Renal cortex interstitium (tissue), 11 donors: ENCODE results near the gene PBRM1. TPM values are rescaled to one million over a fixed set of nuclear protein-coding genes. Genes with fewer than 3 reads are reported as not detected.

Experiments
- DNase-seq, 11 donors: peaks; one replicate each; pipeline ENCODE4 v3.0.0-alpha.2; 2013; ENCODE audit warnings: low read depth in 9 of 11, low spot score in 4 of 11; ENCODE audit errors: extremely low read depth in 1 of 11
- polyA plus RNA-seq, 3 donors: library from polyadenylated mRNA; unstranded; fragments of 120-200 nt; gene quantifications; one replicate each; pipeline ENCODE4 v1.2.1, GENCODE V29; 2013; ENCODE audit not compliant: insufficient read length in 3 of 3

The PBRM1 gene
- polyA plus RNA-seq, 3 donors = 56.3 to 65.6 (median 64.0) TPM

DNA sequence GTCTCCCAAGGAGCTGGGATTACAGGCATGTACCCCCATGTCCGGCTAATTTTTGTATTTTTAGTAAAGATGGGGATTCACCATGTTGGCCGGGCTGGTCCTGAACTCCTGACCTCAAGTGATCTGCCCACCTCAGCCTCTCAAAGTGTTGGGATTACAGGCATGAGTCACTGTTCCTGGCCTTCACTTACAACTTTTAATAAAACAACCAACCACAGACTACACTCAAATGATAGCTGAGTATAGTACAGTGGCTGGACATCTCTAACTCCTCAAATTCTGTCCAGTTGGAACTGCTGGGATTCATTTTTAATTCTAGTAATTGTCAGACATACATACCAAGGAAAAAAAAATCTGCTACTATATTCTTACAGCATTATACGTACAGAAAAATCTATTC is 71.0 kb downstream of the PBRM1 start:
- no peak for DNase-seq

DNA sequence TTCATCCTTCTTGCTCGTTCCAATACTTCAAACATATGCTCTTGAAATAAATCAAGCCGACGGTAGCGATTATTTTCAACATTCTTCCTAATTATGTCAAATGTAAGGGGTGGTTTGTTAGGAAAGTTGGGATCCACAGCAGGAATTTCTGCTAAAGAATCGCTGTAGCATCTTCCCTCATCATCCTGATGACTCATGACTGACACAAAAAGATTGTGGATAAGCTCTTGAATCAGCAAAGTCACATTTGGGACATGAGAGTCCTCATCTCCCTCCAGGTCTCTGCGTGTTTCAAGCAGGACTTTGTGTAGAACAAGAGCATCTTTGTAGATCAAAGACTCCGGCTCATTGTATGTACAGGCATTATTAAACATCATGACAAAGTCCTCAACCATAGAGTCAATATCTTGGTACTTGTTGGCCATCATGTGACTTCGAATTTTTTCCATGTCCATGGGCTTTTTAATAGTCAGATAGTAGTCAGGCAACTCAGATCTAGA is 76.3 kb downstream of the PBRM1 start:
- DNase-seq = no peak

DNA sequence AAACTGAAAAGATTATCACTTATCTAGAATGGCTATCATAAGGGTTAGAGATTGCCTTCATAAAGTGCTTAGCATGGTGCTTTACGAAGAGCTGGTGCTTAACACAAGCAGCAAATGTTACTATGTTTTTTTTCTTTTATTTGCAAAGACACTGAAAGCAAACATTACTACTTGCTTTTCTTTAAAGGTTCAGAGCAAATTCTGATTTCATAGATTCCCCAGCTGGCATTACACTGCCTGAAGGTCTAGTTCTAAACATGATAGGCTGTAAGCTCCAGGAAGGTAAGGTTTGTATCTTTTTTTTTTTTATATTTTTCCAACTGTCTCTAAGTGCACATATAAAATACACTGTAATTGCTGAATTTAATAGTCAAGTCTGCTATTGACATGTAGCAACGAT is 77.4 kb downstream of the PBRM1 start:
- no peak for DNase-seq

DNA sequence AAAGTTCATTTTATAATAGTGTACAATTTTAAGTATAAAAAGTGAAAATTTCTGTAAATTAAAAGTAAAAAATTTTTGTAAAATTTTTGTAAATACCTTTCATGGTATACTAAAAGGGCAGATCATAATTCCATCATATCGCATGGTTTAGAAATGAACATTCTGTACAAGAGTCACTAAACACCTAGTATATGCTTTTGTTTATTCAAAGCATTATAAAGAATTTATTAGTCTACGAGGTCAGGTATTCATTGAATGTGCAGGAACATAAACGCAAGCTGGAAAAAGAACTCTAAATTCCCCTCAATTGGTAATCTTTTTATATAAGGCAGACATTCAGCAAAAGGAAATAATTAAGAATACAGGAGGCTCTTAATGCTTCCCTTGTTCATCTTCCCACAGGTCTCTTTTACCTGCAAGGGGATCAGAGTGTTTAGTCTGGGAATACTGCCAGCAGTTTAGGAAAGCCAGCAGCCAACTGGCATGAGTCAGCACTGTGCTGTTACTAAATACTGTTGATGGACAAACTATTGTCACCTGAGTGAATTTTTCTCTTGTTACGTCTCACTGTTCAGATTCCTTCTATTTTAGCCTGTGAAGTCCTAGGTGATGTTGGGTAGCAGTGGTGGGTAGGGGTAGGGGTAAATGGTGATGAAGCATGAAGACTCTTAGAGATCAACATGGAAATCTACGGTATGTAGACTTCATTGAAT is 79.2 kb downstream of the PBRM1 start:
- DNase-seq = no peak

DNA sequence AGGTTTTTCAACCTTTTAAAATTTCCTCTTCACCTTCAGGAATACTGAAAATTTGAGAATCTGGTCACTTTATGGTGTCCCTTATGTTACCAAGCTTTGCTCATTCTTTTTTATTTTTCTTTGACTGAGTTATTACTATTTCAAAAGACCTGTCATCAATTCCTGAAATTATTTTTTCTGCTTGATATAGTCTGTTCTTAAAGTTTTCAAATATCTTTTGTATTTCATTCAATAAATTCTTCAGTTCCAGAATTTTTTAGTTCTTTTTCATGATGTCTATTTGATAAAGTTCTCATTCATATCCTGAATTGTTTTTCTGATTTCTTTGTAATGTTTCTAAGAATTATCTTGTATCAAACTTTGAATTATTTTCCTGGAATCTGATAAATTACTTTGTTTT is 85.5 kb downstream of the PBRM1 start:
- DNase-seq = no peak

DNA sequence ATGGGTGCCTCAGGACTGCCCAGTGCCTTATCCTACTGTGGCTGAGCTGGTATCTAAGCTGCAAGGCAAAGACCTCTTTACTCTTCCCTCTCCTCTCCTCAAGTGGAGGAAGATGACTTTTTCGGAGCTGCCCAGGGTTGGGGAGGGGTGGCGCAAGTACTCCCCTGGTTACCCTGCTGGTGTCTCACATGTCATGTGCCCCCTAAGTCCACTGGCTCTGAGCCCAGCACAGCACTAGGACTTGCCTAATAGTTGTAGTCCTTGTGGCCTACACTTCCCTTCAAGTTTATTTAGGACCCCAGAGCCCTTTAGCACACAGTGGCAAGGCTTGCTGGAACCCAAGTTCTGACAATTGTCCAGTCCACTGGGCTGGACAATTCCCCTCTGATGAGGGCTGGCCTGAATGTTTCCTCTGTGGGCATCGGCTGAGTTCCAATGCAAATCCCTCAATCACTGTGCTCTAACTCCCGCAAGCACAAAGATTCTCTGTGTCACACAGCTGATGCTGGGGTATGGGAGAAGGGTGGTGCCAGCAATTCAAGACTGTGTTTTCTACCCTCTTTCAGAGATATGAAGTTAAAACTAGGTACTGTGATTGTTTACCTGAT is 89.0 kb downstream of the PBRM1 start:
- DNase-seq = no peak

DNA sequence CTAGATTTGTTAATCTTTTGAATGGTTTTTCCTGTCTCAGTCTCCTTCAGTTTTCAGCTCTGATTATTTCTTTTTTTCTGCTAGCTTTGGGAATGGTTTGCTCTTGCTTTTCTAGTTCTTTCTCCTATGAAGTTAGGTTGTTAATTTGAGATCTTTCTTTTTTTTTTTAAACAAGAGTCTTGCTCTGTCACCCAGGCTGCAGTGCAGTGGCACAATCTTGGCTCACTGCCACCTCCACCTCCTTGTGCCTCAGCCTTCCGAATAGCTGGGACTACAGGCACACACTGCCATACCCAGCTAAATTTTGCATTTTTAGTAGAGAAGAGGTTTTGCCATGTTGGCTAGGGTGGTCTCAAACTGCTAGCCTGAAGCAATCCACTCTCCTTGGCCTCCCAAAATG is 92.6 kb downstream of the PBRM1 start:
- DNase-seq = no peak

DNA sequence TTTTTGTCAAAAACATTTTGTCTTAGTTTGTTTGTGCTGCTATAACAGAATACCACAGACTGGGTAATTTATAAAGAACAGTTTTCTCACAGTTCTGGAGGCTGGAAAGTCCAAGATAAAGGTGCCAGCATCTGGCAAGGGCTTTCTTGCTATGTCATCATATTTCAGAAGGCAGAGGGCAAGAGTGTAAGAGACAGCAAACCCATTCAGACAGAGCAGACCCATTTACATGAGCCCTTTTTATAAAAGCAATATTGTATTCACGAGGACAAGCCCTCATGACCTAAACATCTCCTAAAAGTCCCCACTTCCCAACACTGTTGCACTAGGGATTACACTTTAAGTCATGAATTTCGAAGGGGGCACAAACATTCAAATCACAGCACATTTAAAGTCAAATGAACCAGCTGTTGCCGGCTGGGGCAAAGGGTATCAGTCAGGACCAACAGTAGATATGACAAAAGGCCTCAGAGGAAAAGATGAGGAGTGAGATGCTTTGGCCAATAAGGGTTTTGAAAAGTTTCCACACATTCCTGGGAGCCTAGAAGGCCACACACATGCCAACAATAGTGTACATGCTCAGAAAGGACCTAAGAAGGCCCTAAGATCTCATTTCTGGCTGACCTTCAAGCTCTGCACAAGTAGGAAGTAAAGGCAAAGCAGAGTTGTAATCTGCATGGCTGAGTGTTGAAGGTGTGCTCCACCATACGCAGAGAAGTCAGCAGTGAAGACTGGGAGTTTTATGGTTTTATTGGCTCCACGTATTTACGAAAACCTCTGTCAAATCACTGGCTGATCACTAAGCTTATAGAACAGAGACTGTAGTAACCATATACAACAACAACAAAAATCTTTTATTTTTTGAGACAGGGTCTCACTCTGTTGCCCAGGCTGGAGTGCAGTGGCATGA is 111.4 kb downstream of the PBRM1 start:
- no peak for DNase-seq

DNA sequence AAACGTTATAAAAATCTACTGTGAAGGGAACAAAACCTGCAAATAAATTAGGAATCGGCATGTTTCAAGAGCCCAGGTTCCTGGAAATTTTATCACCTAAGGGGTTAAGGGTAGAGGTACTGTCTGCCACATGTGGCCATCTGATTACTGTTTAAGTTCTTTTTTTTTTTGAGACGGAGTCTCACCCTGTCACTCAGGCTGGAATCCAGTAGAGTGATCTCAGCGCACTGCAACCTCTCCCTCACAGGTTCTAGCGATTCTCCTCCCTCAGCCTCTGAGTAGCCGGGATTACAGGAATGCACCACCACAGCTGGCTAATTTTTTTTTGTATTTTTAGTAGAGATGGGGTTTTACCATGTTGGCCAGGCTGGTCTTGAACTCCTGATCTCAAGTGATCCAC is 113.5 kb downstream of the PBRM1 start:
- no peak for DNase-seq

DNA sequence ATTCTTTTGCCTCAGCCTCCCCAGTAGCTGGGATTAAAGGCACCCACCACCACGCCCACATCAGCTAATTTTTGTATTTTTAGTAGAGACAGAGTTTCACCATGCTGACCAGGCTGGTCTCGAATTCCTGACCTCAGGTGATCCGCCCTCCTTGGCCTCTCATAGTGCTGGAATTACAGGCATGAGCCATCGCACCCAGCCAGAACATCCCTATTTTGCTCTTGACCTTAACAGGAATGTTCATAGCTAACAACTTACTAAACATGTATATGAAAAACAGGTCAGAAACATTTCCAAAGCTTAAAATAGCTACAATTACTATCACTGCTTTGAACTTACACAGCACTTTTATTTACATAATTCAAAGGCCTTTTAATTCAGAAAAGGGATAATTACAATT is 115.6 kb downstream of the PBRM1 start:
- DNase-seq = no peak

DNA sequence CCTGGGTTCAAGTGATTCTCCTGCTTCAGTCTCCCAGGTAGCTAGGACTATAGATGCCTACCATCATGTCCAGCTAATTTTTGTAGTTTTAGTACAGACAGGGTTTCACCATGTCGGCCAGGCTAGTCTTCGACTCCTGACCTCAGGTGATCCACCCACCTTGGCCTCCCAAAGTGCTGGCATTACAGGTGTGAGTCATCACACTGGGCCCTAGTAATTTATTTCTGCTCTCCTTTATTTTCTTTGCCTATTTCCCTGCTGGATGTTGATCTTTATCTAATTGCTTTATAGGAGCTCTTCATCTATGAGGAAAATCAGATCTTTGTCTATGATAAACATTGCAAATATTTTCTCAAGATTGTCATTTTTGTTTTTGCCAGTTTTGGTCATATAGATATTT is 117.6 kb downstream of the PBRM1 start:
- no peak for DNase-seq

DNA sequence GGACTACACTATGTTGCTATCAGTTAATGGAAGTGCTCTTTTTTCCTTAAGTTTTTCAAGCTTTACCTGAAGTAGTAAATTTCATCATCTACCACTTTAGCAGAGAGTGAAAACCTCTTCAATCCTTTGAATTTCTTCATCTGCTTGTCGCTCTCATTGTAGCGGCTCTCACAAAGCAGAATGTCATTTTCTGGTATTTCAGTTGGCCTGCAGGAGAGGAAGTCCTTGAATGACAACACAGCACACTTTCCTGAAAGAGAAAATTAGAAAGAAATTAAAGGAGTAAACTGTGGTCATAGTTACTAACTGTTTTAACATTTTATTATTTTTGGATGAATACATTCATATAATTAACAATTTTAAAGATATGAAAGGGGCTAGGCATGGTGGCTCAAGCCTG is 121.7 kb downstream of the PBRM1 start:
- DNase-seq = no peak

DNA sequence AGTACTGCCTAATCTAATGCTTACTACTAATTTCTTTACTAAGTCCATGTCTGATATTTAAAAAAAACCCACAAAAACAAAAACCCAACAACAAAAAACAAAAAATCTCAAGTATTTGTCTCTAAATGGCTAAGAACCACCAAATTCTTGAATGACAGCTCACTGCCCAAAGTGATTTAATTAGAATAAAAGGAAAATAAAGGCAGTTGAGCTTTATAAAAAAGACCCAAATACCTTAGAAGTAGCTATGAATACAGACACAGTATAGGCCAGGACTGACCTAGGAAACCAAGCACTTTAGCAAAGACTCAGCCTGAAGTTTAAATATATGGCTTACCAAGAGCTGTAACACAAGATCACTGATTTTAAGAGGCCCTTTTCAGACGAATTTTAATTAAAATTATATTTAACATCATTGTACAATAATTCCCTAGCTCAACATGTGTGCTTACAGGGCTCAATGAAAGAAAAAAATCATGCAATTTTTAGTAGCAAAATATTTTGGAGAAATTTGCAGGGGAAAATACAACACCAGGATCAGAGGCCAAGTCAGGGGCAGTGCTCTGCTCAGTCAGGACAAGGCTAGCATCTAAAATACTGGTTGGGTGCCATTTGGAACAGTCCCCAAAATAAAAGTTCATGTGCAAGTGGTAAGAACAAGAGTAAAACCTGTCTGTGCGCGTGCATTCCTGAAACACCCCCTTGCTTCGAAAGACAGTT is 124.5 kb downstream of the PBRM1 start:
- no peak for DNase-seq

DNA sequence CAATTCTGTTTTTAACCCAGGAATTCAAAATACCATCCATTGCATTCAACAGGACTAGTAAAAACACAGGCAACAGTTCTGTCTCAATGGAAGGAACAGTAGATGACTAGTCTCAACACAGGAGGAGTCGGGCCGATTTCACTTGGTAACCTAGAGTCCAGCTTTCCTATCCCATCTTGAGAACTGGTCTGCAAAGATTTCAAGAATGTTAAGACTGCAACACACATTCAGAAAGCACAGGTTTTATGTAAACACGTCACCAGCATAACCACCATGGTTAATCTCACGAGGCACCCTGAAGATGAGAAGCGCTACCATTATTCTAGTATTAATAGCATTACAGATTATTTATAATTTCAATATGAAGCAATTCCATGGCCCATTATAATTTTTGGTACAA is 127.3 kb downstream of the PBRM1 start:
- DNase-seq = no peak

DNA sequence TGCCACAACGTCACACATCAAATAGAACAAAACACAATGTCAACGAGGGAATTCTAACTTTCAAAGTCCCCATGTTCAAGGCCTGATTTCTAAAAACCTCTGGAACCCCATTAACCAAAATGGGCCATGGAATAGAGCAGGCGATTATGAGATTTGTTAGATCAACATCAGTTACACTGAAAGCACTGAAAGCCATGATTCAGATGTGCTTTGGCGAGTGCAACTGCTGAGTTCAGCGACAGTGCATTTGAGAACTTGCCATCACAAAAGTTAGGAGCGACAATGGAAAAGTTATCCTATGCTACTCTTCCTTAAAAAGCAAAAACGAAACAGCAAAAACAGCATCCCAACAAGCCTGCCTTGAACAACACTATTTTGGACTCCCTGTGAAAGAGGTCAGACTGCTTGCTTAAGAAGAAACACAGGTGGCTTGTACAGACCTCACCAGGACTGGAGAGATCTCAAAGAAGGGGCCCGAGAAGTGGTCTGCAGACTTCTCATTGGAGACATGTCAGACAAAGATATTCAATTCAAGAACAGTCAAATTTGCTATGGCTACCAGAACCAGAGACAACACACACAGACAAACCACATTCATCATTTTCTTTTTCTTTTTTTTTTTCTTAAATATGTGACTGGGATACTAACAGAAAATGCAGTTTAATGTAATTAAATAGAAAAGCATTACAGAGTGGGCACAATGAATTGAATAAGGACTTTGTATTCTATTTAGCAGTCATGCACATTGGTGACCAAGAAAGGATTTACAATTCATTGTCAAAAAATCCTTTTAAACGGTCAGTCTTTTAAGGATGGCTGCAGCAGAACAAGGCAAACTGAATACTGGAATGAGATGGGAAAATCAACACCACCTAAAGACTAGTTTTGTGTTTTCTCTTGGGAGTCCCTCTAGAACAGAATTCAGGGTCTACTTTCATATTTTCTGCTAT is 128.4 kb downstream of the PBRM1 start:
- DNase-seq = no peak

DNA sequence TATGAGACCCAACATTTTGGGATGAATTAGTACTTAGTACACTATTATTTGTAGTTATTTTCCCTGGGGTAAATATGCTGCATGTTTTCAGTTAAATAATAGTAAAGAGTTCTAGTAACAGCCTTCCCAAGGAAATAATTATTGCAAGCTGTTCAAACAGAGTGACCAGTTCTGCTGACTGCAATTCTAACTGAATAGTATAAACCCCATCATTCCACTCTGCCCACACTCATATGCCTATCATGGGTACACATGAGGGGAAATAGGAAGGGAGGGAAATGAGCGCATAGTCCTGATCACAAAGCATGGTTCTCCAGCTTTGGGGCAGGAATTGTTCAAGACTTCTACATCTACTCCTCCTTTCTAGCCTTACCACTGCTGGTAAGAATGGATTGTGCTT is 130.7 kb downstream of the PBRM1 start:
- no peak for DNase-seq

DNA sequence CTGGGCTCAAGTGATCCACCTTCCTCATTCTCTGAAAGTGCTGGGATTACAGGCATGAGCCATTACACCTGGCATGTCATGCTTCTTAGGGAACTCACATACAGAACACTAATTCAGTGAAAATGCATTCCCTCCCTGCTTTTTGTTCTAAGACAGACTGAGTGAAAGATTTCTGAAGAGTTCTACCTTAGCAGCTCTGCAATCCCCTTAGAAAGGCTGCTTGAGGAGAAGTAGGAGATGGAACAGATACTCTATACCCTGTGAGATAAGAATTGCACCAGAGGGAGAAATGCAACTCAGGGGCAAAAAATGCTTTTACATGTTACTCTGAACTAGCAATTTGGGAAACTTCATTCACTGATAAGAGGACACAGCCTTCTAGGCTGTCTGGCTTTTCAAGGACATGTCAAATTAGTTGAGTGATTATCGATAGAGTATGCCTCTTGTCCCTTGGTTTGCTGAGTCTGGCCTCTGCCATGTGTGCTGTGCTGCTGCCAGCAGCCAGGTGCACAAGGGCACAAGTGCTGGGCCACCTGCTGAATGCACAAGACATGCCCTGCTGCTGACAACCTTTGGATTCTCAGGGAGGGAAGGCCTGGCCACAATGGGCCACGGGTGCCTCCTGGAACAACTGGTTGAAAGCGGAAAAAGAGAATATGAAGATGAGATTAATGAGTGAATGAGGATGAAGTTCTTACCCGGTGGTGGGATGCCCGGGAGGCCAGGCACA is 131.5 kb downstream of the PBRM1 start:
- no peak for DNase-seq

DNA sequence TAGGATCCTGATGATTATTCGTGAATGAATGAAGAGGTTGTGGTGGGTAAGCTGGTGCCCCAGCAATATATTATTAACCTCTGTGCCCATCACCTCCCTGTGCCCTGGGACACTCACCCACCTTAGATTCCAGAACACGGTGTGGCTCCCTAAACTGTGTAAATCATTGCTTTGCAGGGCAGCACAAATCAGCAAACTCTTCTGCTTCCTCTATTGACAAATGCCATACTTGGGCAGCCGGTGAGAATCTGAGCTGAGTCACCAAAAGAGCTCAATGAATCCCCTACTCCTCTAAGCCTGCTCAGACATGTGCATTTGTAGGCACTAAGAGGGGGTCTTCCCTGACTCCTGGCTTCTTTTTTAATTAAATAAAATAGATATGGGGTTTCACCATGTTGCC is 133.6 kb downstream of the PBRM1 start:
- no peak for DNase-seq
